ENCODE measurements around the gene UBAP2L.
A peak's percentile ranks its signal among the peaks of the same experiment; 100 is the strongest.
"Not testable (repeated sequence)": the region's sequence is repeated elsewhere in the genome, so short reads cannot be mapped to it uniquely, and the experiment has no call there.

Gene UBAP2L

DNA sequence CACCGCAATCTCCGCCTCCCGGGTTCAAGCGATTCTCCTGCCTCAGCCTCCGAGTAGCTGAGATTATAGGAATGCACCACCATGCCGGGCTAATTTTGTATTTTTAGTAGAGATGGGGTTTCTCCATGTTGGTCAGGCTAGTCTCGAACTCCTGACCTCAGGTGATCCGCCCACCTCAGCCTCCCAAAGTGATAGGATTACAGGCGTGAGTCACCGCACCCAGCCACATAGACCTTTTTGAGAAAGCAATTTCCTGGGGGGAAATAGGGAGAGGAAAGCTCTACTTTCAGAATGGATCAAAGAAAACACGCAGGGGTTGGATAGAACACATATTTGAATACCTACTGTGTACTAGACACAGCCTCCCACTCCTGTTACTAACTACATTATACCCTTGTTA is 15.0 kb upstream of the UBAP2L start:
- DNase-seq (ENCODE audit: low spot score) = not testable (repeated sequence)

- no peak for DNase-seq (ENCODE audit: low spot score)
Observed at GRCh38 chr1:154206196-154206595, 14.6 kb upstream of the UBAP2L start, which contains the start of gene CFAP141. Gene CFAP141, minus strand, starts transcription at chr1:154206333. Its CDS starts 26 bp downstream, at chr1:154206307.

DNA sequence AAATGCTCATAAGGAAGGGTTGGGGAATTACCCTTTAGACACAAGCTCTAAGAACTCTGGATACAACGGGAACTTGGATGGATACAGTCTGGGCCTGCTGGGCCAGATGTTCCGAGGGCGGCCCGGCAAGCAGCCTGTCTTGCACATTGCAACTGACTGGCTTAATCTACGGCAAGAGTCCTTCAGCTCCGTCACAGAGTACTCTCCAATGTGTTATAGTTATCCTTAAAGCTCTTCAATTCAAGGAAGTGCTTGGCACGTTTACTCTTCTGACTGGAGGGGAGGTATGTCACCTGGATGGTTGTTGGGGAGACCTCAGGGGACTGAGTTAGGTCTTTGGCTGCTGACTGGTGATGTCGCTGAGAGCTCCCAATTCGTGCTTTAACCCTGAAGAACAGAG is 13.5 kb upstream of the UBAP2L start:
- no peak for DNase-seq (ENCODE audit: low spot score)

DNA sequence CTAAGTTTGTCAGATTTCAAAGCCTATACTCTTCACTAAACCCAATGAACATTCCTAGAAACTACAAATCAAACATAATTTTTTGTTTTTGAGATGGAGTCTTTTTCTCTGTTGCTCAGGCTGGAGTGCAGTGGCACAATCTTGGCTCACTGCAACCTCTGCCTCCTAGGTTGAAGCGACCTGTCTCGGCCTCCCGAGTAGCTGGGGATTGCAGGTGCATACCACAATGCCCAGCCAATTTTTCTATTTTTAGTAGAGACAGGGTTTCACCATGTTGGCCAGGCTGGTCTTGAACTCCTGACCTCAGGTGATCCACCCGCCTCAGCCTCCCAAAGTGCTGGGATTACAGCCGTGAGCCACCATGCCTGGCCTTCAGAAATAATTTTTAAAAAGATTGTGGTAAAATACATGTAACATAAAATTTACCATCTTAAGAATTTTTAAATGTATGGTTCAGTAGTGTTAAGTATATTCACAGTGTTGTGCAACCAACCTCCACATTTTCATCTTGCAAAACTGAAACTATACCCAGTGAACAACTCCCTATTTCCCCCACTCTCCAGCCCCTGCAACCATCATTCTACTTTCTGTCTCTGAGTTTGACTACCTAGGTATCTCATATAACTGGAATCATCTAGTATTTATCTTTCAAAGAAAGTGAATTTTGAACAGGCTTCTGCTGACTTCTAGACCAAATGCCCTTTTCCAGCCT is 11.9 kb upstream of the UBAP2L start:
- DNase-seq (ENCODE audit: low spot score) = no peak

DNA sequence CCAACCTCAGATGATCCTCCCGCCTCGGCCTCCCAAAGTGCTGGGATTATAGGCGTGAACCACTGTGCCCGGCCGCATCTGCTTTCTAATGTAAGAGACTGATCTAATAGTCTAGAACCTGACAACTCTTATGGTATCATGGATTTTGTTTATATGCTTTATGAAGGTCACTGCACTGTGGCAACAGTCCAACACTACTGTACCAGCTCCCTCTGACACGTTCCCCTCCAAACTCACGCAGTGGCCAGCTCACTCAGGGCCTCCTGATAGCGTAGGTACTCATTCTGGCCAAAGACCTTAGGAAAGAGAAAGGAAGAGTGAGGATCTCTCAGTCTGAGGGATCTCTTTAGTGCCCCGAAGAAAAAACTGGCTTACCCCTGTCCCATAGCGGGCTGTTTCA is 8.7 kb upstream of the UBAP2L start:
- no peak for DNase-seq (ENCODE audit: low spot score)

DNA sequence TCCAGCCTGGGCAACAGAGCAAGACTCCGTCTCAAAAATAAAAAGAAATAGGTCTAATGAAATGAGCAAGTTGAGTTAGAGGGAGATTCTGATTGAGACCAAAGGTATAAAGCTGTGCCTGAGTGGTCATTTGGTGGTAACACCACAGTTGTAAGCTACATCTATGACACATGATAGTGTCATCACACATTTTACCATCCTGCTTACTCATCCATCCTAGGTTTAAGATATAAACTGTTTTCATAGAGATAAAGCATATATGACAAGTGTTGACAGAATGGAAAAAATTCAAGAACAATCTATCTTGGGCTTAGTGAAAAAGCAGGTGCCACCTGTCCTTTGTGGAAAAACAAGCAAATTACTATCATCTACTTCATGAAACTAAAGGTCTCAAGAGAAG is 7.5 kb upstream of the UBAP2L start:
- peak; percentile 36 for DNase-seq (ENCODE audit: low spot score)

GRCh38 chr1:154218545-154218944 is 2.2 kb upstream of the UBAP2L start:
- DNase-seq (ENCODE audit: low spot score) = no peak

- DNase-seq (ENCODE audit: low spot score) = no peak
Observed at GRCh38 chr1:154219541-154219940, 1.2 kb upstream of the UBAP2L start.

DNA sequence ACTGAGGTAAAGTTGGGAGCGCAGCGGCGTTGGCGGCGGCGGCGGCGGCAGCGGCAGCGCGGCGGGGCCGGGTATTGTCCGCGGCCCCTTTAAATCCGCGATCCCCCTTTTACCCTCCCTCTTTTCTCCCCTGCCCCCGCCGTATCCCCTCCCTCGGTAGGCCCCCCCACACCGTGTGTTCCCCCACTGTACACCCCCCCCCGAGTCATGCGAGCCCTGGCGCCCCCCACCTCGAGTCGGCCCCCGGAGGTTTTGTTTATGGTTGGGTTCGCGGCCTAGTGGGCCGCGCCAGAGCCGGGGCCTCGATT is 169 bp downstream of the UBAP2L start:
- DNase-seq (ENCODE audit: low spot score) = no peak

GRCh38 chr1:154221278-154222001 is 685 bp downstream of the UBAP2L start:
- DNase-seq (ENCODE audit: low spot score) = peak; percentile 34

DNA sequence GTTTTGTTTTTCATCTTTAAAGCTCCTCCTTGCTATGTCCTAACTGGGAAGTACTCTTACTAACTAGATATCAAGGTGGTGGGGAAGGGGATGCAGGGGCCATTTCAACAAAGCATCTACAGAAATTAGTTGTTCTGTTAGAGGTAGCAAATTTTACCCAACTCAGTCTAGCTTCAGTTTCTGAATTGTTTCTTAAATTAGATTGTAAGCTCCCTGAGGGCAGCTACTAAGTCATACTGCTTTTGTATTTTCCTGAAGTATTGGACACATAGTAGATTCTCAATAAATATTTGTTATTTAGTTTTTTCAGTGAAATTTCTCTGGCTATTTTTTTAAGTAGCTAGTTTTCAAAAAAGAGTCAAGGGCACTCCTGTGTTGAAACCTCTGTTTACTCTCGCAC is 1.8 kb downstream of the UBAP2L start:
- no peak for DNase-seq (ENCODE audit: low spot score)

GRCh38 chr1:154222918-154223317 is 2.2 kb downstream of the UBAP2L start:
- no peak for DNase-seq (ENCODE audit: low spot score)

DNA sequence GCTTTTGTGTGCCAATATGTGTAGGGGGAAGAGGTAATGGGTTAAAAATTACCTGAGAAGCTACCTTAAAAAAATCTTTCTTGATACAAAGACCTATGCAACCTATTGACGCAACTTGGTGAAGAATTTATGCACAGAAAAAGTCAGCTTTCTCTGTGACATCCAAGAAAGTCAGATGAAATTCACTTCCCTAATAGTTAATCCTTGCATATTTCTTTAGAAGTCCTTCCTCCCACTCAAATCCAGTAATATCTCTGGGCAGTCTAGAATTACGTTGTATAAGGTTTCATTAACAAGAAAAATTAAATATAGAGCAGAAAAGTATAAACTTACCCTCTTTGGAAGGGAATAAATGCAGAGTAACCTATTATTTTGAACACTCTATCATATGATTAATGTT is 2.9 kb downstream of the UBAP2L start:
- DNase-seq (ENCODE audit: low spot score) = no peak

GRCh38 chr1:154225370-154225769 is 4.6 kb downstream of the UBAP2L start:
- DNase-seq (ENCODE audit: low spot score) = no peak

- not testable (repeated sequence) for DNase-seq (ENCODE audit: low spot score)
Observed at GRCh38 chr1:154231112-154231511, 10.4 kb downstream of the UBAP2L start.

- not testable (repeated sequence) for DNase-seq (ENCODE audit: low spot score)
Observed at GRCh38 chr1:154233127-154233526, 12.4 kb downstream of the UBAP2L start.

GRCh38 chr1:154236855-154237254 is 16.1 kb downstream of the UBAP2L start:
- DNase-seq (ENCODE audit: low spot score) = no peak

- no peak for DNase-seq (ENCODE audit: low spot score)
Observed at GRCh38 chr1:154237435-154237834, 16.7 kb downstream of the UBAP2L start.

DNA sequence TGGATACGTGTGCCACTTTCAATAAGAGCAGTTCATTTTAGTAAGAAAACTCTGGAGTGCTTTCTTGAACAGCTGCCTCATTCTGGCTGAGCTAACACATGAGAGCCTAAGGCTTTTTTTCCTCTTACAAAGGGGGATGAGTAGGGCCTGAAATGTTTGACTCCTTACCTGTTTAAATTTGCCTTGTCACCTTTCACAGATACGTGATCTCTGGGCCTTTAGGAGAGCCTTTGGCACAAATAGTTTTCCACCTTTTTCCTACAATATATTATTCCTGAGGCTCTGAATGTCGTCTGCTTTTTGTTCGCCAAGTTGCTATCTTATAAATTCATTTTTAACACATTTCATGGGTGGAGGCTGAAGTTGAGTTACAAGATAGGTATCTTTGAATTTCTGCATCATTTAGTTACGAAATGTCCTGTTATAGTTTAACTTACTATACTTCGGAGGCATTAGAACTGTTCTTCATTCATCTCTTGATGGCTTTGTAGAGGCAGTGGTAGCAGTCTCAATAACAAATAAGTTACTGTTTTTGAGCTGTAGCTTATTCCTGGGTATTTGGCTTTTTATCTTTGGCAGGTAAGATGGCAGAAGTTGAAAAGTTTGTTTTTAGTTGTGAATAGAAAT is 17.2 kb downstream of the UBAP2L start:
- no peak for DNase-seq (ENCODE audit: low spot score)

DNA sequence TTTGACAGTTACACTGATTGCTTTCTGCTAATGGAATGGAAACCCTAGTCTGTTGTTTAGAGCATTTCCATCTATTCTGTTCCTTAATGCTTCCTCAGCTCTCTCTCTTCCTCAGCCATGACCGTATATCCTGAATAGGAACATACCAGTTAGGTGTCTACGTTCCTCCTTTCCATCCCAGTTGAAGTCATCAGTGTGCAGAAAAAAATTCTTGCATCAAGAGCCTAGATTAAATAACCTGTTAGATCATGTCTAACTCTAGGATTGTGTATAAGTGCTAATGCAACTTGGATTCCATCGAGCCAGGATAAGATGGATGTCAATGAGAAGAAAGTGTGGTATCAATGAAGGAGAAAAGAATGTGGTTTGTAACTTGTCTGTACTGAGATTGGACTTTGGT is 18.7 kb downstream of the UBAP2L start:
- DNase-seq (ENCODE audit: low spot score) = no peak

GRCh38 chr1:154240294-154240833 is 19.6 kb downstream of the UBAP2L start:
- DNase-seq (ENCODE audit: low spot score) = no peak

DNA sequence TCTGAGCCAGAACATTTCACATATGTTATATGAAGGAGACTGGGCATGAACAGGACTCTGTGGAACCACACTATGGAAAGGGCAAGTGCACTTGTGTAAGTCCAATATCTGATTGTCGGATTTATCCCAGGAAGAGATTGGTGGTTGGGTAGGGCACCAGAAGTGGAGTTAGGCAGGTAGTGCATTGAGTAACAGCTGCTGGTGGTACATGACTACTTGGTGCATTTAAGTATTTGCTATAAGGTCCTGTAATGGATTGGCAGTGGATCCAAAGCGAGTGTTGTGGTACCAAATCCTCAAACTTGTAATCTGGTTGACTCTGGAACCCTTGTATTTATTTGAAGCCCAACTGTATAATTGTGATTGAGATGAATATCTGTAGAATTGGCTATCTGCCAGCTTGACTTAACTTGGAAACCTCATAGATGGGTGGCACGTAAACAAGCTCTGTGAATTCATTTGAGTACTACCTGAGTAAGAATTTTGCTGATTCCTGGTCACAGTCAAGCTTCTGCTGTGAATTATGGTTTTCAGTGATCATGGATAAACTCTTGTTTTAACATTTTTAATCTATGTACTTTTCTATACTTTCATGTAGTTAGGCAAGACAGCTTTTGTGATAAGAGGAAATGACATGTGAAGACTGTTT is 21.1 kb downstream of the UBAP2L start:
- no peak for DNase-seq (ENCODE audit: low spot score)

DNA sequence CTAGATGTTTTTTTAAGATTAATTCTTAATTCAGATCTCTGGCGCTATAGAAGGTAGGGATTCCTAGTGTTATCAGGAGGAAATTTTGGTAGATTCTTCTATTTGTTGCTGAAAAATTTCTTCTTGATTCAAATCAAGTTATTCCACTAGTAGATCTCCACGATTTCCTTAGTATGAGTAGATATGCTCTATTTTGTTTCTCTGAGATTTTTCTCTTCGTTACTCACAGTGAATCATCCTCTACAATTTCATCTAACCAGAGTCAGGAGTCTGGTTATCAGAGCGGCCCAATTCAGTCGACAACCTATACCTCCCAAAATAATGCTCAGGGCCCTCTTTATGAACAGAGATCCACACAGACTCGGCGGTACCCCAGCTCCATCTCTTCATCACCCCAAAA is 32.9 kb downstream of the UBAP2L start:
- DNase-seq (ENCODE audit: low spot score) = no peak
